ENCODE results near the gene GSK3B. TPM values are rescaled to one million over a fixed set of nuclear protein-coding genes. Genes with fewer than 3 reads are reported as not detected.

Gene GSK3B
- polyA plus RNA-seq, 6 donors from 2014 or later: 11.3 to 26.1 (median 14.9) TPM

- Mint-ChIP-seq H3K4me1 (no peaks in the 10 kb centered on the region), H3K36me3 (peaks cover 4 to 16% of the 10 kb centered on the region in 2 donors)
- ATAC-seq (ENCODE audit: low read depth in 2 of 2): no peak
These were observed 20.1 kb upstream of the GSK3B start for GRCh38 chr3:120114376-120114775.

GRCh38 chr3:120113128-120114116 is 19.2 kb upstream of the GSK3B start:
- no peaks in the 10 kb centered on the region for H3K4me1 Mint-ChIP-seq
- no peak for DNase-seq

More at GRCh38 chr3:120114376-120114775, 20.1 kb upstream of the GSK3B start:
- DNase-seq: no peak
- Mint-ChIP-seq H3K4me3 (no peak overlapping the region), H3K27me3 (peaks cover 0 to 5% (median 3%) of the 10 kb centered on the region in 3 donors), H3K27ac (no peak overlapping the region), H3K9me3 (peaks cover 4 to 24% (median 12%) of the 10 kb centered on the region in 7 donors)

GRCh38 chr3:120111898-120112297 is 17.7 kb upstream of the GSK3B start:
- Mint-ChIP-seq H3K4me1 (no peaks in the 10 kb centered on the region), H3K27me3 (no peaks in the 10 kb centered on the region), H3K9me3 (peaks cover 2 to 16% (median 8%) of the 10 kb centered on the region in 7 donors), H3K36me3 (peaks cover under 1 to 10% of the 10 kb centered on the region in 2 donors), H3K4me3 (no peak overlapping the region), H3K27ac (peak overlapping the region in 1 of 6 donors; percentile 53)
- DNase-seq (no peak), ATAC-seq (ENCODE audit: low read depth in 2 of 2) (no peak)

More at GRCh38 chr3:120113128-120114116, 19.2 kb upstream of the GSK3B start:
- Mint-ChIP-seq H3K4me3 (no peak overlapping the region), H3K36me3 (peaks cover 4 to 16% of the 10 kb centered on the region in 2 donors), H3K9me3 (peaks cover 4 to 24% (median 12%) of the 10 kb centered on the region in 7 donors), H3K27me3 (no peaks in the 10 kb centered on the region), H3K27ac (peak overlapping the region in 1 of 6 donors; percentile 24)
- ATAC-seq (ENCODE audit: low read depth in 2 of 2): no peak

- no peaks in the 10 kb centered on the region for H3K27me3 Mint-ChIP-seq
- no peak overlapping the region for H3K27ac Mint-ChIP-seq
- no peak overlapping the region for H3K4me3 Mint-ChIP-seq
- no peak for DNase-seq
- H3K4me1 Mint-ChIP-seq: peaks cover 4 to 15% (median 8%) of the 10 kb centered on the region in 3 donors
- H3K36me3 Mint-ChIP-seq: peaks cover 0 to 8% of the 10 kb centered on the region in 2 donors
- no peak for ATAC-seq (ENCODE audit: low read depth in 2 of 2)
- H3K9me3 Mint-ChIP-seq: peaks cover 0 to 2% (median 0%) of the 10 kb centered on the region in 7 donors
These were observed 9.0 kb upstream of the GSK3B start for GRCh38 chr3:120103276-120103675.

- Mint-ChIP-seq H3K4me1 (peaks cover 4 to 15% (median 8%) of the 10 kb centered on the region in 3 donors), H3K9me3 (peaks cover 0 to 2% (median 0%) of the 10 kb centered on the region in 7 donors)
- no peak for ATAC-seq (ENCODE audit: low read depth in 2 of 2)
These were observed 8.4 kb upstream of the GSK3B start for GRCh38 chr3:120102674-120103073.

GRCh38 chr3:120102232-120102631 is 8.0 kb upstream of the GSK3B start:
- Mint-ChIP-seq H3K27ac (no peak overlapping the region), H3K9me3 (peaks cover 0 to 2% (median 0%) of the 10 kb centered on the region in 7 donors), H3K4me3 (no peak overlapping the region), H3K4me1 (peaks cover 4 to 15% (median 8%) of the 10 kb centered on the region in 3 donors), H3K27me3 (no peaks in the 10 kb centered on the region), H3K36me3 (peaks cover 0 to 8% of the 10 kb centered on the region in 2 donors)
- DNase-seq (no peak), ATAC-seq (ENCODE audit: low read depth in 2 of 2) (no peak)

More at GRCh38 chr3:120102674-120103073, 8.4 kb upstream of the GSK3B start:
- Mint-ChIP-seq H3K36me3 (peaks cover 0 to 8% of the 10 kb centered on the region in 2 donors), H3K4me3 (no peak overlapping the region), H3K27me3 (no peaks in the 10 kb centered on the region), H3K27ac (peak overlapping the region in 1 of 6 donors; percentile 68)
- no peak for DNase-seq

- peaks cover 0 to 8% of the 10 kb centered on the region in 2 donors for H3K36me3 Mint-ChIP-seq
- H3K4me1 Mint-ChIP-seq: peaks cover 4 to 15% (median 8%) of the 10 kb centered on the region in 3 donors
- DNase-seq (no peak), ATAC-seq (ENCODE audit: low read depth in 2 of 2) (no peak)
- H3K9me3 Mint-ChIP-seq: peaks cover 0 to 2% (median 0%) of the 10 kb centered on the region in 7 donors
- H3K4me3 Mint-ChIP-seq: no peak overlapping the region
- H3K27me3 Mint-ChIP-seq: no peaks in the 10 kb centered on the region
- H3K27ac Mint-ChIP-seq: no peak overlapping the region
These were observed 7.4 kb upstream of the GSK3B start for GRCh38 chr3:120101624-120102023.

GRCh38 chr3:120100711-120101110 is 6.5 kb upstream of the GSK3B start:
- no peaks in the 10 kb centered on the region for H3K27me3 Mint-ChIP-seq
- no peak for DNase-seq
- peak overlapping the region in 1 of 6 donors; percentile 40 for H3K27ac Mint-ChIP-seq

GRCh38 chr3:120098710-120099109 is 4.5 kb upstream of the GSK3B start:
- DNase-seq (no peak), ATAC-seq (ENCODE audit: low read depth in 2 of 2) (no peak)
- Mint-ChIP-seq H3K36me3 (peaks cover 0 to 8% of the 10 kb centered on the region in 2 donors), H3K27ac (peak overlapping the region in 1 of 6 donors; percentile 84), H3K4me1 (peaks cover 13 to 22% (median 18%) of the 10 kb centered on the region in 3 donors), H3K4me3 (peak overlapping the region in 1 of 8 donors; percentile 0), H3K27me3 (no peaks in the 10 kb centered on the region), H3K9me3 (no peaks in the 10 kb centered on the region)

More at GRCh38 chr3:120100711-120101110, 6.5 kb upstream of the GSK3B start:
- no peak overlapping the region for H3K4me3 Mint-ChIP-seq
- peaks cover 11 to 19% (median 14%) of the 10 kb centered on the region in 3 donors for H3K4me1 Mint-ChIP-seq
- H3K36me3 Mint-ChIP-seq: peaks cover 0 to 8% of the 10 kb centered on the region in 2 donors
- no peak for ATAC-seq (ENCODE audit: low read depth in 2 of 2)
- peaks cover 0 to 2% (median 0%) of the 10 kb centered on the region in 7 donors for H3K9me3 Mint-ChIP-seq

GRCh38 chr3:120095979-120096426 is 1.8 kb upstream of the GSK3B start:
- H3K4me1 Mint-ChIP-seq: peaks cover 13 to 18% (median 15%) of the 10 kb centered on the region in 3 donors
- H3K27me3 Mint-ChIP-seq: no peaks in the 10 kb centered on the region
- peaks cover 0 to 8% of the 10 kb centered on the region in 2 donors for H3K36me3 Mint-ChIP-seq
- H3K4me3 Mint-ChIP-seq: no peak overlapping the region
- no peak for DNase-seq
- no peaks in the 10 kb centered on the region for H3K9me3 Mint-ChIP-seq
- H3K27ac Mint-ChIP-seq: peak overlapping the region in 1 of 6 donors; percentile 98
- ATAC-seq (ENCODE audit: low read depth in 2 of 2): no peak

- Mint-ChIP-seq H3K4me1 (peaks cover 10 to 18% (median 13%) of the 10 kb centered on the region in 3 donors), H3K9me3 (no peaks in the 10 kb centered on the region), H3K36me3 (peaks cover 0 to 8% of the 10 kb centered on the region in 2 donors), H3K27ac (peak overlapping the region in 1 of 6 donors; percentile 98), H3K4me3 (no peak overlapping the region), H3K27me3 (no peaks in the 10 kb centered on the region)
- peak; percentile 86 for DNase-seq
- peak; percentile 30 to 33 for ATAC-seq (ENCODE audit: low read depth in 2 of 2)
These were observed 1.2 kb upstream of the GSK3B start for GRCh38 chr3:120095226-120095978.

- Mint-ChIP-seq H3K27ac (peak overlapping the region in 1 of 6 donors; percentile 98), H3K27me3 (no peaks in the 10 kb centered on the region)
These were observed 554 bp upstream of the GSK3B start for GRCh38 chr3:120094776-120095225.

More at GRCh38 chr3:120094776-120095225, 554 bp upstream of the GSK3B start:
- H3K4me1 Mint-ChIP-seq: peaks cover 10 to 18% (median 13%) of the 10 kb centered on the region in 3 donors
- H3K9me3 Mint-ChIP-seq: no peaks in the 10 kb centered on the region
- ATAC-seq (ENCODE audit: low read depth in 2 of 2) (peak; percentile 62 to 63), DNase-seq (peak; percentile 100)
- peaks cover 0 to 8% of the 10 kb centered on the region in 2 donors for H3K36me3 Mint-ChIP-seq
- no peak overlapping the region for H3K4me3 Mint-ChIP-seq

All from naive B cell (primary cell).